ENCODE data around the gene MR1. TPM values are rescaled to one million over a fixed set of nuclear protein-coding genes. Genes with fewer than 3 reads are reported as not detected.
"Not testable (repeated sequence)": the region's sequence is repeated elsewhere in the genome, so short reads cannot be mapped to it uniquely, and the experiment has no call there.

MR1 gene
- total RNA-seq, 2 donors from 2014 or later, result 10.5 to 12.0 TPM

DNA sequence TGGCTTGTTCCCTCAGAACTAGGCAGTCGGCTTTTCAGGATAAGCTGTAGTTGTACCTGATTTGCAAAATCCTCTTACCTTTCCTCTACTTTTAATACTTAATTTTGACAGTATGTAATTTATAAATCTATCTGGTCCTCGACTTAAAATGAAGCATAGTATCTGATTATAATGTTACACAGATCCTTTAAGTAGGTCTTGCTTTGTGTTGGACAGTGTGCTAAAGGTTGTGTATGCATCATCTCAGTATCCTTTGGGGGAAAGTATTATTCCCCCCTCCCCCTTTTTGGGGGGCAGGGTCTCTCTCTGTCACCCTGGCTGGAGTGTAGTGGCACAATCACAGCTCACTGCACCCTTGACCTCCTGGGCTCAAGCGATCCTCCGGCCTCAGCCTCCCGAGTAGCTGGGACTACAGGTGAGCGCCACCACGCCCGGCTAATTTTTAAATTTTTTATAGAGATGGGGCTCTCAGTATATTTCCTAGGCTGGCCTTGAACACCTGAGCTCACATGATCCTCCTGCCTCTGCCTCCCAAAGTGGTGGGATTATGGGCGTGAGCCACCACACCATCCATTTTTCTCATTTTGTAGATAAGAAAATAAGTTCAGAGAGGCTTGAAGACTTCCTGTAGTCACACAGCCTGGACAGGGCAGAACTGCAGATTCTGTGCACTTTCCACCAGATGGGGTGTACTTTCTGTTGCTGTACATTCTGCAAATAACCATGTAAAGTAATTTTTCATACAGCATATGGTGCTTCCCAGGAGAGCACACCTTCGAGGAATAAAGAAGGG lies 10.3 kb upstream of the MR1 start:
- ATAC-seq, result no peak
- DNase-seq, result no peak

DNA sequence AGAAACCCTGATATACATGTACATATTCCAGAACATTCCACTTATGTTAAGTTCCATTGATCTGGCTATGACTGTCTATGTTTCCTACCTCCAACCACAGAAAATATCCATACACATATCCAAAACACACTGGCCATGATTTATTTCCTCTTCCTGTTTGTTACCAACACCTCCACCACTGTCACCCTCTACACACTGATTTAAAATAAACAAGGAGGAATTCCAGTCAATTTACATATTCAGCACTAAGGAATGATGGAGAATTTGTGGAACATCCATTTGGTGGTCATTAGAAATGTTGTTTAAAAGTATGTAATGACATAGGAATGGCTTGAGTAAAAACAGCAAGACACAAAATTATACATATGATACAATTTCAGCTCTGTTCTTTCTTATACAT lies 5.6 kb upstream of the MR1 start:
- intact Hi-C loops (cut with DNase I), result no loop called here

More for the DNA sequence above, 10.3 kb upstream of the MR1 start:
- intact Hi-C loops (cut with DNase I), result loop anchor here in 1 of 2 donors (5.0 kb wide), 1 partner anchor 119 kb away; no protein-coding TSS in a partner anchor

DNA sequence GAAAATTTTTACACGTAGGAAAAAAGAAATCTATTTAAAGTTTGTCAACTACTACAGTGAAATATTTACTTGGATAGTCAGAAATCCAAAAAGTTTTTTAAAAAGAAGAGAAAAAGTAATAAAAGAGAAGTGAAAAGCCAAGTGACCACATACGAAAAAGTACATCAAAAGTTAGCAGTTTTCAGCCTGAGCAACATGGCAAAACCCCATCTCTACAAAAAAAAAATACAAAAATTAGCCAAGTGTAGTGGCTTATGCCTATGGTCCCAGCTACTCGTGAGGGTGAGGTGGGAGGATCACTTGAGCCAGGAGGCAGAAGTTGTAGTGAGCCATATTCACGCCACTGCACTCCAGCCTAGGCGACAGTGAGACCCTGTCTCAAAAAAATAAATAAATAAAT lies 5.2 kb upstream of the MR1 start:
- no peak for ATAC-seq
- no peak for DNase-seq
- intact Hi-C loops (cut with DNase I), result no loop called here

More for the DNA sequence above, 5.6 kb upstream of the MR1 start:
- ATAC-seq (no peak), DNase-seq (no peak)

DNA sequence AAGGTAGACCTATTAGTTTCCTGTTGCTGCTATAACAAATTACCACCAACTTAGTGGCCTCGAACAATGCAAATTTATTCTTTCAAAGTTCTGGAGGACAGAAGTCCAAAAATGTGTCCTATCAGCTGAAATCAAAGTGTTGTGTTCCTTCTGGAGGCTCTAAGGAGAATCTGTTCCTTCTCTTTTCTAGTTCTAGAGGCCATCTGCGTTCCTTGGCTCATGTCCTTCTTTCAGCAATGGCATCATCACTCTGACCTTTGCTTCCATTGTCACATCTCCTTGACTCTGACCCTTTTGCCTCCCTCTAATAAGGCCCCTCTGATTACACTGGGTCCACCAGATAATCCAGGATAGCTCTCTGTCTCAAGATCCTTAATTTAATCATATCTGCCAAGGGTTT lies 1.2 kb upstream of the MR1 start:
- intact Hi-C loops (cut with DNase I), result loop anchor here (10.0 kb wide), 2 partner anchors 52 to 112 kb away; partner anchors contain the start of gene IER5 (in 1 of the 2)
- DNase-seq (no peak), ATAC-seq (peak in 1 of 2 donors; percentile 15)

DNA sequence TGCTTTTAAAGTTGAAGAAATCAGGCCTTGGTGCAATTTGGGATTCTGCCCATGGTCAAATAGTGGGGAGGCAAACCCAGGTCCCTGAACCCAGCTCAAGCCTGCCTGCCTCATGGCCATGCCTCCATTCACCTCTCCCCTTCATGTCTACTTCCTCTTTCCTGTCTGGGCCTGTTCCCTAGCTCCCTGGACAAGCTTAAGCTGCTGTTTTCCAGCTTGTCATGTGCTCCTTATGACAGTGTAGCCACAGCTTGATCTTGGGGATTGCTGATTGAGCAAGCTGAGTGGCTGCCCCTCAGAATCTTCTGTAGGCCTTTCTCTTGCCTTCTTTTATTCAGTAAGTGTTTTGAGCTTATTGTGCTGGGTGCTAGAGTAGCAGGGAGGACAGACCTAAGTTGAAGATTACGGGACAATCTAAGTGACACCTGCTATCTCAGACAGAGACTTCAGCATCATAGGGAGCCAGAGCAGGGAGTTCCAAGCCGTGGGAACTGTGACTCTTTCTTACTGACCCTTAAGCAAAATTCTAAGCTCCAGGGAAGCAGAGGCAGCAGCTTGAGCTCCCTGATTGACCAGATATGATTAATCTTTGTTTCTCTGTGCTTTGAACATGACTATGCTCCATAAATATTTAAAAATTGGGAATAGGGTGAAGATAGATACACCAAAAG lies 520 bp upstream of the MR1 start:
- ATAC-seq (peak; percentile 78 to 86), DNase-seq (no peak)
- intact Hi-C loops (cut with DNase I), result loop anchor here (10.0 kb wide), 2 partner anchors 52 to 112 kb away; partner anchors contain the start of gene IER5 (in 1 of the 2)

DNA sequence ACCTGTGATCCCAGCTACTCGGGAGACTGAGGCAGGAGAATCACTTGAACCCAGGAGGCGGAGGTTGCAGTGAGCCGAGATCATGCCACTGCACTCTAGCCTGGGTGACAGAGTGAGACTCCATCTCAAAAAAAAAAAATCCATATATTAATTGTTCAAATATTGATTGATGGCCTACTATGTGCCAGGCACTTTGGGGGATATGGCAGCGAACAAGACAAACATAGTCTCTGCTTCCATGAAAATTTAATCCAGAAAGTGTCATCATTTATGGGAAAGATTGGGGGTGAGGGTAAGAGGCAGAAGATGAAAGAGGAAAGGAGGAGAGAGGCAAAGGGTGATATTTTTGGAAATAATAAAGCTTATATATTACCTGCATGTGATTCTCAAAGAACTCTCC lies 1.4 kb downstream of the MR1 start:
- intact Hi-C loops (cut with DNase I), result loop anchor here (10.0 kb wide), 2 partner anchors 50 to 110 kb away; partner anchors contain the start of gene IER5 (in 1 of the 2)
- not testable (repeated sequence) for ATAC-seq, DNase-seq

DNA sequence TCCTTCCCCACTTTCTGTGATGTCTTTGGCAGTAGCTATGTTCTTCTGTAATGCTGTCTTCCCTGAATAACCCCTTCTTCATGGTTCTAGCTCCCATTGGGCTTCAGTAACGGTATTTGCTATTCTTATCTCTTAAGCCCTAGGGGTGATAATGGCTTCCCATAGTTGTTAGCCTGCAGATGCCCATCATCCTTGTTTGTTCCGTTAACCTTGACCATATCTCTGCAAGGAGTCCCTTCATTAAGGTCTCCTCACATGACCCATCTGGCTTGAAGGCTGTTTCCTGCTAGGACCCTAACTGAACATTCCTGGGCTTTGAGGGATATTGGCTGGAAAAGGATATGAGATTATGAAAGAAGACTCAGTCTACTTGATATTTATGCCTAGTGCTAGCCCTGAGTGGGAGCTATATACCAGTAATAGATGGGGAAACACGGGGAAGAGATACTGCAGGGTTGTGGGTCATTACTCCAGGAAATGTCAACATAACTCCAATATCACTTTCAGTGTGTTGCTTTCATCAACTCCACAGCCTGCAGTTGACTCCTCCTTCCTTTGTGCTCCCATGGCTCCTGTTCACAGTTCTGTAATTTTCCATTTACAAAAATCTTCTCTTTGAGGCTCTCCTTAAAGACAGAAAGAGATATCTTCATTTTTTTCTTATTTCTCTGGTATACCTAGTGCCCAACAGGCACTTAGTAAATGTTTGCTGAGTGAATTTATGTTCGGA lies 2.5 kb downstream of the MR1 start:
- intact Hi-C loops (cut with DNase I), result loop anchor here (10.0 kb wide), 2 partner anchors 49 to 109 kb away; partner anchors contain the start of gene IER5 (in 1 of the 2)
- DNase-seq, result no peak
- no peak for ATAC-seq

DNA sequence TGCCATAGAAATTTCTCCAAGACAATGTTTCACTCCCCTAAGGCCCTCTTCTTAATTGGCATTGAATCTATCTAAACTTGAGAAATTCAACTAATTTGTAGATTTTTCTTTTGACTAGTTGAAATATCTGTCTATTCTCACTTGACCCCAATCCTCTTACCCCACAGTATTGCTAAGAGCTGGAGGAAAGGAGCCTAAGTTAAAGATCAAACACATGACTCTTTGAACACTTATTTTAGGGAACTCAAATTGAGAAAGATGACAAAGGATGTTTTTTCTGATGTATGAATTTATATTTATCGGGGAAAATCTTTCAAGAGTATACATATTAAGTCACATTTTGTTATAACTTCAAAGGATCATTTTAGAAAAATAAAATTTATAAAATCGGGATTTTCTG lies 3.6 kb downstream of the MR1 start:
- ATAC-seq (no peak), DNase-seq (no peak)
- intact Hi-C loops (cut with DNase I), result loop anchor here (10.0 kb wide), 2 partner anchors 47 to 107 kb away; partner anchors contain the start of gene IER5 (in 1 of the 2)

DNA sequence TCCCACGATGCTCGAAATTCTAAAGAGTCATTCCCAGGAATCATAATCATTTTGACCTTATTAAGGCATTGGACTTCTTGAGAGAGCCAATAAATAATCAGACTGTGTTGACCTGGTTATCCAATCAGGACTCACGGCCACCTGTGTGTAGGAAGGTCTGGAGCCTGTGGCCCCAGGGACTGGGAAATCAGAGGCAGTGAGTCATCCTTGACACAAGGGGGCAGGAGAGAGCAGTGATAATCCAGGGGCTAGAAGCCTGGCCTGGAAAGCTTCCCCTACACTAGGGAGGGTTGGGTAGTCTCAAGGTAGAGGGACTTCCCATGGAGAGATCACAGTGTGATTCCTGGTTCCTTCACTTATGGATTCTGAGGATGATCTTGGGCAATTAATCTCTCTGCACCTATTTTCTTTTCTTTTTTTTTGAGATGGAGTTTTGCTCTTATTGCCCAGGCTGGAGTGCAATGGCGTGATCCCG lies 4.7 kb downstream of the MR1 start:
- intact Hi-C loops (cut with DNase I), result loop anchor here (1.0 to 10.0 kb wide), 4 partner anchors 46 to 128 kb away; partner anchors contain the start of gene IER5 (in 1 of the 2)
- DNase-seq (no peak), ATAC-seq (peak; percentile 51 to 58)

DNA sequence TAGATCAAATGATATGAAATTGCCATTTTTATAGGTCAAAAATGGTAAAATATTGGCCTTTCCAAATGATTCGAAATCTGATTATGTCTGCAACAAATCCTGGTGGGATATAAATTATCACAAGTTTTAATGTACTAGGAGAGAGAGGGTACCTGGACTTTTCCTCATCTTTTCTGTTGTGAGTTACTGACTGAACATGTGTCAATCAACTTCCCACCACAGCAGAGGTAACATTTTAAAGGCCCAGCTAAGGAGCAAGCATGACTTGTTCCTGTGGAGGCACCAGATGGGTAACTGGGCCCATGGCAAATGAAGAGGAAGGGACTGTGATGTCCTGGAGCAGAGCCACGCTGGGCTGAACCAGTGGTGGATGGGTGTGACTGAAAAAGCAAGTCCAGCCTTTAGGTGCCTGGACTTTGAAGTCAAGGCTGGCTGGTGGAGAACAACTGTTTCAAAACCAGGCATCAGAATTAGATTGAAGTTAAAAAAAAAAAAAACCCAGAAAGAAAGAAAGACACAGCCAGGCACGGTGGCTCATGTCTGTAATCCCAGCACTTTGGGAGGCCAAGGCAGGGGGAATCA lies 6.6 kb downstream of the MR1 start:
- DNase-seq (no peak), ATAC-seq (no peak)
- intact Hi-C loops (cut with DNase I), result no loop called here

DNA sequence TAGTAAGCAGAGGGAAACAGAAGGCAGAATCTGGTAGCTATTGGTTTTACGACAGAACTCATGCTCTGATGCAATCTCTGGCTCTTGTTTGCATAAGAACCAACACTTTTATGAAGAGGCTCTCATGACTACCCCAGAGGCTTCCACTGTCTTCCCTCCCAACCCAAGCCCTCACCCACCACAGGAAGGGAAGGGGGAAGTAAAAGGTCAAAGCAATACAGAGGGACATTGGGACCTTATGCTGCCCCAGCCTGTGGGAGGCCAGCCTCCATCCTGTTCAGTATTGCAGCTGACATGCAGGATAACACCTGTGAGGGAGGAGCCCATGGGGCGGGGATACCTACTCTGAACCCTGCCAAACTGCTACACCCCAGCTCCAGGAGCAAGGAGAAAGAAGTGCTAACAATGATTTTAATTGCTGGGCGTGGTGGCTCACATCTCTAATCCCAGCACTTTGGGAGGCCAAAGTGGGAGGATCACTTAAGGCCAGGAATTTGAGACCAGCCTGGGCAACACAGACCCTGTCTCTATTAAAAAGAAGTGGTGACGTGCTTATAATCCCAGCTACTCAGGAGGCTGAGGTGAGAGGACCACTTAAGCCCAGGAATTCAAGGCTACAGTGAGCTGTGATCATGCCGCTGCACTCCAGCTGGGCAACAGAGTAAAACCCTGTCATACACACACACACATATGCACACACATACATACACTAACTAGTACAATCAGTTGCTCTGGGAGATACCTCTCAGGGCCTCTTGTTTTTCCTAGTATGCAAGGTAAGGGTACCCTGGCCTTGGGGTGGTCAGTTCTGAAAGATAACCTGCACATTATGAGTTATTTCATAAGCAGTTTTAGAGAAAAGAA lies 9.5 kb downstream of the MR1 start:
- peak in 1 of 2 donors; percentile 66 for ATAC-seq
- intact Hi-C loops (cut with DNase I), result no loop called here
- no peak for DNase-seq

DNA sequence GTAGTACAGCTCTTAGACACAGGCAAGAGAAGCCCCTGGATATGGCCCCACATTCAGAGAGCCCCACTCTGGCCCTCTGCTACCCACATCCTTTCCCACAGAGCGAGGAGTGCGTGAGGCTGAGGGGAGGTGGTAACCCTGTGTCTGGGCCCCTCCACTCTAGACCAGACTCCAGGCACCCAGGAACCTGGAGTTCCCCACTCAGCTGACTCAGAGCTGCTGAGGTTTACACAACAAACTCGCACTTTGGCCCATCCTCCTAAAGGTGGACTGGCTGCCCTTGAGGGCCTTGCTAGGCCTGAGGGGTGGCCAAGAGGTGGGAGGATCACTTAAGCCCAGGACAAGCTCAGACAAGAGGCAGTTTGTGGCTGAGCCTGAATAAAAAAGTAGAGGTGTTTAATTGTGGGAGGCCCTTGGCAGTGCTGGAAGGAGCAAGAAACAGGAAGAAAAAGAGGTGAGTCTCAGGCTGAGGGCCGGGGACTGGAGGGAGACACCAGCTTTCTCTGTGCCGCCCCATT lies 10.7 kb downstream of the MR1 start:
- intact Hi-C loops (cut with DNase I), result no loop called here
- ATAC-seq (peak in 1 of 2 donors; percentile 21), DNase-seq (no peak)

DNA sequence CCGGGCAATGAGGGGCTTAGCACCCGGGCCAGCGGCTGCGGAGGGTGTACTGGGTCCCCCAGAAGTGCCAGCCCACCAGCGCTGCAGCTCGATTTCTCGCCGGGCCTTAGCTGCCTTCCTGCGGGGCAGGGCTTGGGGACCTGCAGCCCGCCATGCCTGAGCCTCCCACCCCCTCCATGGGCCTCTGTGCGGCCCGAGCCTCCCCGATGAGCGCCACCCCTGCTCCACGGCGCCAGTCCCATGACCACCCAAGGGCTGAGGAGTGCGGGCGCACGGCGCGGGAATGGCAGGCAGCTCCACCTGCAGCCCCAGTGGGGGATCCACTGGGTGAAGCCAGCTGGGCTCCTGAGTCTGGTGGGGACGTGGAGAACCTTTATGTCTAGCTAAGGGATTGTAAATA lies 12.2 kb downstream of the MR1 start:
- ATAC-seq; intact Hi-C loops (cut with DNase I); DNase-seq: not testable (repeated sequence)

DNA sequence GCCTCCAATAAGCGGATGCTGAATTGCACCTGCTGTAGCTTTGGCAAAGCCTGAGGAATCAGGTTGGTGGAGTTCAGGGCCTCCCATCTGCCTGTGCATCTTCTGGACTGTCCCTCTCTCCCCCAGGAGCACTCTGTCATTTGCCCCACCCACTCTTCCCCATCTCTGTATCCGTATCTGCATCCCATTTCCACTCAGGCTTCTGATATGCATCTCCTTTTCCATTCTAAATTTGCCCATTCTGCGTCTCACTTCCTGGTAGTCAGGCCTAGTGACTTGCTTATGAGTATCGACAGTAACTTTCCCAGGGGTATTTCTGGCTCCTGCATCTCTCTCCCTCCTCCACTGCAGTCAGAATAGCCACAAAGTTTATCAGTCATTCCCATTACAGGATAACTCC lies 15.6 kb downstream of the MR1 start:
- DNase-seq (no peak), ATAC-seq (no peak)
- intact Hi-C loops (cut with DNase I), result no loop called here

DNA sequence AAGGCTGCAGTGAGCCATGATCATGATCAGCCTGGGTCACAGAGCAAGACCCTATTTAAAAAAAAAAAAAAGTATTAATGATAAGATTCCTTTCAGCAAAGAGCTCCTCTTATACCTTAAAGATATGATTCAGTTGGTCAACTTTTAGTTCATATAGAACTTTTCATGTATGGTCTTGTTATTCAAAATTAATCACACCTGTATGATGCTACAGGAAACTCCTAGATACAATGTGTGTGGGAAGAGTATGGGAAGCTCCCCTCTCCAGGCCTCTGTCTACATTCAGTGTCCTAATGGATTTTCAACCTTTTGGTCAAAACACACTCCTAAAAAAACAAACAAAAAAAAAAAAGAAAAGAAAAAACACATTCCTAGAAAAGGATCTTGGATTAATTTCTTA lies 17.1 kb downstream of the MR1 start:
- ATAC-seq (no peak), DNase-seq (no peak)
- intact Hi-C loops (cut with DNase I), result no loop called here

DNA sequence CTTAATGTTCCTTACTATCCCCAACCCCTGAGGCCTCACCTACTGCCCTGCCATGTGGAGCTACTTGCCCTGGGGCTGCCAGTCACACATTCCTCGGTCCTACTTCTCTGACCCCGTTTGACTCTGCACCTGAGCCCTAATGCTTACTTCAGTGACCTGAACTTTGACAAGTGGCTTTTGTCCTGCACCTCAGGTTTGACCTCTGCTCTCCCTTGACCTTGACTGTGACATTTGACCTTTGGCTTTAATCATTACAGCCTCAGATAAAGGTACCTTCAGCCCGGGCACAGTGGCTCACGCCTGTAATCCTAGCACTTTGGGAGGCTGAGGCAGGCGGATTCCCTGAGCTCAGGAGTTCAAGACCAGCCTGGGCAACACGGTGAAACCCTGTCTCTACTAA lies 22.8 kb downstream of the MR1 start:
- no peak for ATAC-seq
- intact Hi-C loops (cut with DNase I), result no loop called here

DNA sequence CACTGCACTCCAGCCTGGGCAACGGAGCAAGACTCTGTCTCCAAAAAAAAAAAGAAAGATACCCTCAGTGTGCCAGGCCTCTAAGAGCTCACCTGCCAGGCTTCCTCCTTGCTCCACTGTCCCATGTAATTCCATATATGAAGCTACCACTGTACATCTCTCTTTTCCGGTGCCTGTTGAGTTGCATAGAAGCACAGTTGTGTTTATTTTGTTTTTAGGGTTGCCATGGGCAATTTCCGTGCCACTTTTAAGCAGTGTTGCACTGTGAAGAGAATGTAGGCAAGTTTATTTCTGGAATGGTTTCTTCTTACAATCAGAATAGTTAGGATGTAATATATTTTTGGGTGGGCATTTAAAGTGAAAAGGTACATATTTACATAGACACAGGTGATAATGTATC lies 23.3 kb downstream of the MR1 start:
- intact Hi-C loops (cut with DNase I), result no loop called here
- ATAC-seq, result peak in 1 of 2 donors; percentile 21
- no peak for DNase-seq

More for the DNA sequence above, 22.8 kb downstream of the MR1 start:
- DNase-seq, result no peak

DNA sequence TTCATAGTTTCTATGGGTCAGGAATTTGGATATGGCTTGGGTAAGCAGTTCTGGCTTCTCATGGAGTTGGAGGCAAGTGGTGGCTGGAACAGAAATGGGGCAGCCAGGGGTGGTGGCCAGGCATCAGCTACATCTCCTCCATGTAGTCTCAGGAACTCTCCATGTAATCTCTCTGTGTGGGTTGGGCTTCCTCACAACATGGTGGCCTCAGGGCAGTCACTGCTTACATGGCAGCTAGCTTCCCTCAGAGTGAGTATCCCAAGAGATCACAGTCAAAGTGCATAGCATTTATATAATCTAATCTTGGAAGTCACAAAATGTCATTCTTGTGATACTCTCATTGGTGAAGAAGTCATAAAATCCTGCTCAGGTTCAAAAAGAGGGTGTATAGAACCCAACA lies 25.7 kb downstream of the MR1 start:
- intact Hi-C loops (cut with DNase I), result no loop called here
- DNase-seq (no peak), ATAC-seq (no peak)
